ENCODE data around the gene OSBPL9. TPM values are rescaled to one million over a fixed set of nuclear protein-coding genes. Genes with fewer than 3 reads are reported as not detected.
A peak's percentile ranks its signal among the peaks of the same experiment; 100 is the strongest.

Gene OSBPL9
- total and polyA plus RNA-seq, 9 of the 15 experiments (the other 6 are each of a cell fraction or from before 2014, with no cell fraction given): 43.9 to 217 (median 170) TPM

GRCh38 chr1:51616903-51617708, at the start of gene OSBPL9 (continued):
- TF ChIP-seq ZNF318 (IDR thresholded peaks at IDR 0.05; ENCODE audit: borderline replicate concordance in 1 of 2, low read depth in 1 of 2) (0 out of 4 replicates have a peak, but pooled peaks of 1 of the 2 experiments have one; percentile 30), BRD9 (IDR thresholded peaks at IDR 0.05; ENCODE audit: low read depth, partially characterized antibody) (peak; percentile 74), HOXB6 (CRISPR knock-in tag; IDR thresholded peaks at IDR 0.05; ENCODE audit: borderline replicate concordance) (peak; percentile 34; the same call in 1 of the 2 replicates), ZNF395 (CRISPR knock-in tag; IDR thresholded peaks at IDR 0.05) (0 out of 2 replicates have a peak, but pooled peaks have one; percentile 35), THRAP3 (IDR thresholded peaks at IDR 0.05; ENCODE audit: borderline replicate concordance) (0 out of 2 replicates have a peak, but pooled peaks have one; percentile 26), E2F1 (CRISPR knock-in tag; IDR thresholded peaks at IDR 0.05) (peak; percentile 52; the same call in 1 of the 2 replicates), ZNF740 (CRISPR knock-in tag; IDR thresholded peaks at IDR 0.05) (peak; percentile 56; the same call in 1 of the 2 replicates), ZNF740 (tag; IDR thresholded peaks at IDR 0.05) (no peak; a peak in 1 of 4 replicates), PHF8 (IDR thresholded peaks at IDR 0.05; ENCODE audit: borderline replicate concordance, low read length) (peak; percentile 88), HDAC1 (IDR thresholded peaks at IDR 0.05) (peak in 1 of 2 experiments; percentile 96; a peak in 2 of 4 replicates), MAX (CRISPR knock-in tag; IDR thresholded peaks at IDR 0.05) (peak; percentile 65; the same call in 1 of the 2 replicates)
